Measurements from ENCODE around the gene KCNG2. TPM values are rescaled to one million over a fixed set of nuclear protein-coding genes. Genes with fewer than 3 reads are reported as not detected.

Gene KCNG2
- total RNA-seq, 1 experiment from 2014 or later = not detected

DNA sequence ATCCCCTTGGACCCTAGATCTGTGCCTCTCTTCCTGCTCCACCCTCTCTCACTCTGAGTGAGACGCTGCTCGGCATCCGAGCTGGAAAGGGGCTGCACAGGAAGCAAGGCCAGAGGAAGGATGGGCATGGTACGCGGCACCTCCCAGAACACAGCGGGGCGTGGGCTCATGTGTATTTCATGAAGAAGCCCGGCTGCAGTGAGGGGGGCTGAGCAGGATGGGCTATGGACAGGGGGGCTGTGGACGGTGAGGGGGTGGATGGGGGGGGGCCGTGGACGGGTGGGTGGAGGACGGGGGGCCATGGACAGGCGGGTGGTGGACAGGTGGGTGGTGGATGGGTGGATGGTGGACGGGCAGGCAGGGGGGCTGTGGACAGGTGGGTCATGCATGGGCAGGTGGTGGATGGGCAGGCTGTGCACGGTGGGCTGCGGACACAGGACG lies 125.3 kb downstream of the KCNG2 start (continued):
- no peak for TF ChIP-seq ZFX (IDR thresholded peaks at IDR 0.05)
- TF ChIP-seq EZH2phosphoT487 (IDR thresholded peaks at IDR 0.05; ENCODE audit: borderline replicate concordance) = no peak
- TF ChIP-seq POLR2A (IDR thresholded peaks at IDR 0.05; ENCODE audit: borderline replicate concordance, extremely low read depth, insufficient read depth, insufficient read length) = no peak
- no peak for TF ChIP-seq ZNF274 (IDR thresholded peaks at IDR 0.05; ENCODE audit: low read depth, low read length)
- TF ChIP-seq, protein P1, sequence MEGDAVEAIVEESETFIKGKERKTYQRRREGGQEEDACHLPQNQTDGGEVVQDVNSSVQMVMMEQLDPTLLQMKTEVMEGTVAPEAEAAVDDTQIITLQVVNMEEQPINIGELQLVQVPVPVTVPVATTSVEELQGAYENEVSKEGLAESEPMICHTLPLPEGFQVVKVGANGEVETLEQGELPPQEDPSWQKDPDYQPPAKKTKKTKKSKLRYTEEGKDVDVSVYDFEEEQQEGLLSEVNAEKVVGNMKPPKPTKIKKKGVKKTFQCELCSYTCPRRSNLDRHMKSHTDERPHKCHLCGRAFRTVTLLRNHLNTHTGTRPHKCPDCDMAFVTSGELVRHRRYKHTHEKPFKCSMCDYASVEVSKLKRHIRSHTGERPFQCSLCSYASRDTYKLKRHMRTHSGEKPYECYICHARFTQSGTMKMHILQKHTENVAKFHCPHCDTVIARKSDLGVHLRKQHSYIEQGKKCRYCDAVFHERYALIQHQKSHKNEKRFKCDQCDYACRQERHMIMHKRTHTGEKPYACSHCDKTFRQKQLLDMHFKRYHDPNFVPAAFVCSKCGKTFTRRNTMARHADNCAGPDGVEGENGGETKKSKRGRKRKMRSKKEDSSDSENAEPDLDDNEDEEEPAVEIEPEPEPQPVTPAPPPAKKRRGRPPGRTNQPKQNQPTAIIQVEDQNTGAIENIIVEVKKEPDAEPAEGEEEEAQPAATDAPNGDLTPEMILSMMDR (IDR thresholded peaks at IDR 0.05 in 2 of 3, conservative IDR thresholded peaks at IDR 0.05 in 1 of 3; ENCODE audit: borderline replicate concordance in 1 of 3, insufficient read depth in 1 of 3, low read depth in 2 of 3, low read length in 2 of 3) = no peak
- TF ChIP-seq, protein P2, sequence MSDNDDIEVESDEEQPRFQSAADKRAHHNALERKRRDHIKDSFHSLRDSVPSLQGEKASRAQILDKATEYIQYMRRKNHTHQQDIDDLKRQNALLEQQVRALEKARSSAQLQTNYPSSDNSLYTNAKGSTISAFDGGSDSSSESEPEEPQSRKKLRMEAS (IDR thresholded peaks at IDR 0.05) = no peak

DNA sequence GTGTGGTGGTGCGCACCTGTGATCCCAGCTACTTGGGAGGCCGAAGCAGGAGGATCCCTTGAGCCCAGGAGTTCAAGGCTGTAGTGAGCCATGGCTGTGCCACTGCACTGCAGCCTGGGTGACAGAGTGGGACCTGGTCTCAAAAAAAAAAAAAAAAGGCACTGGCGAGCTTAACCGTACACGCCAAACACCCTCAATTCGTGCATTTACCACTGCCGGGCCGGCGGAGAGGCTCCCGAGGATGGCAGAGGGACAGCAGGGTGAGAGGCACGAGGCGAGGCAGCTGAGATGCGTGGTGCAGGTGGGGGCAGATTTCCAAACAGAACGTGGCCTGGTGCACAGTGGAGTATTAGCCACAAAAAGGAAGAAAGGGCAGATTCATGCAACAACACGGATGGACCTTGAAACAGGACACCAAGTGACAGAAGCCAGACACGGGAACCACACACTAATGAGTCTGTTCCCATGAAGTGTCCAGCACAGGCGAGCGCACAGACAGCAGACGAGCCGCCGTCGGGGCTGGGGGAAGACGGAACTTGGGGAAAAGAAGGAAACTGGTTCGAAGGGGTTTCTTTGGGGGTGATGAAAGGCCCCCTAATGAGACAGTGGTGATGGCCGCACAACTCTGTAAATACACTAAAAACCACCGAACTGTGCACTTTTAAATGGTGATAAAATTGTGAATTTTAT lies 126.3 kb downstream of the KCNG2 start:
- ChIA-PET POLR2A (no interaction called here), CTCF (no interaction called here), RAD21 (ENCODE audit: low non-redundant PET in 1 of 2, low total read pairs in 2 of 2, uncharacterized antibody in 2 of 2, unreplicated experiment in 2 of 2) (no interaction called here)
- Histone ChIP-seq H3K9ac (ENCODE audit: low read length) (no peak overlapping the region), H3K9me2 (ENCODE audit: insufficient read depth) (no peaks in the 10 kb centered on the region), H3K4me3 (replicated peaks in 1 of 2; ENCODE audit: low read depth in 1 of 2, low read length in 2 of 2) (no peak overlapping the region), H3K79me2 (ENCODE audit: insufficient read depth, low read length) (peaks cover 57% of the 10 kb centered on the region), H3K4me1 (ENCODE audit: control insufficient read depth in 1 of 2, insufficient read depth in 2 of 2, low read length in 2 of 2) (no peaks in the 10 kb centered on the region), H4K20me1 (ENCODE audit: insufficient read depth) (no peaks in the 10 kb centered on the region), H3K4me2 (ENCODE audit: low read length) (no peak overlapping the region), H2AFZ (ENCODE audit: low read depth, low read length, poor library complexity, severe bottlenecking) (no peak overlapping the region), H3K27ac (ENCODE audit: low read depth, low read length) (no peak overlapping the region), H3K36me3 (ENCODE audit: control insufficient read depth in 1 of 2, insufficient read depth in 2 of 2, low read length in 2 of 2) (peaks cover 0 to 6% of the 10 kb centered on the region in 2 experiments; a peak in 2 of 4 replicates), H3K27me3 (ENCODE audit: insufficient read depth, low read length) (no peaks in the 10 kb centered on the region), H3K9me3 (ENCODE audit: control insufficient read depth in 1 of 2, insufficient read depth in 1 of 2, low read depth in 1 of 2, low read length in 2 of 2) (peaks cover under 1 to 7% of the 10 kb centered on the region in 2 experiments; a peak in 2 of 4 replicates)
- no peak for ATAC-seq
- TF ChIP-seq EZH2 (IDR thresholded peaks at IDR 0.05) (no peak), TCF7L2 (IDR thresholded peaks at IDR 0.05; ENCODE audit: borderline replicate concordance, extremely low read depth, insufficient read depth, insufficient read length) (no peak), SIN3A (IDR thresholded peaks at IDR 0.05; ENCODE audit: low read depth) (no peak)
- no TSS peak for BruUV-seq (replicated peaks)
- intact Hi-C loops (cut with micrococcal nuclease) = no loop called here
- DNase-seq (ENCODE audit: low read depth, low spot score) = no peak

All from HCT116 (cell line).